Endodermal cell (in vitro differentiated cells): ENCODE data around the gene KLK1. TPM values are rescaled to one million over a fixed set of nuclear protein-coding genes. Genes with fewer than 3 reads are reported as not detected.

Experiments used
- DNase-seq: peaks from one replicate; pipeline ENCODE4 v3.0.0-alpha.2; 2017
- H3K27ac ChIP-seq: 2 replicates; pipeline ENCODE4 v1.5.1; 2013; ENCODE audit warnings: mild to moderate bottlenecking, low read depth, low read length, moderate library complexity
- H3K27me3 ChIP-seq: 2 replicates; pipeline ENCODE4 v1.6.1; 2013; ENCODE audit warnings: mild to moderate bottlenecking, low read length, moderate library complexity; ENCODE audit not compliant: insufficient read depth, control insufficient read depth, poor library complexity, severe bottlenecking
- H3K36me3 ChIP-seq: 2 replicates; pipeline ENCODE4 v1.7.0; 2013; ENCODE audit warnings: mild to moderate bottlenecking, low read length, moderate library complexity; ENCODE audit not compliant: control insufficient read depth, insufficient read depth
- H3K4me1 ChIP-seq: one replicate; pipeline ENCODE4 v1.7.0; 2013; ENCODE audit warnings: low read length; ENCODE audit not compliant: control insufficient read depth, insufficient read depth
- H3K4me3 ChIP-seq: 2 replicates; pipeline ENCODE4 v1.5.1; 2013; ENCODE audit warnings: mild to moderate bottlenecking, low read length, moderate library complexity
- H3K9ac ChIP-seq: 2 replicates; pipeline ENCODE4 v1.6.1; 2013; ENCODE audit warnings: mild to moderate bottlenecking, low read length, moderate library complexity; ENCODE audit not compliant: poor library complexity, severe bottlenecking; ENCODE audit errors: extremely low read depth
- H3K9me3 ChIP-seq: 2 replicates; pipeline ENCODE4 v1.6.1; 2013; ENCODE audit warnings: mild to moderate bottlenecking, low read length, moderate library complexity; ENCODE audit not compliant: control insufficient read depth
- H3K27ac Mint-ChIP-seq: 2 replicates; pipeline ENCODE4 v1.8.0; 2020; ENCODE audit warnings: mixed read lengths
- H3K27me3 Mint-ChIP-seq: 2 replicates; pipeline ENCODE4 v1.8.0; 2021; ENCODE audit warnings: mild to moderate bottlenecking, mixed read lengths; ENCODE audit not compliant: insufficient read depth
- H3K36me3 Mint-ChIP-seq: 2 replicates; pipeline ENCODE4 v1.8.0; 2020; ENCODE audit warnings: low read depth, mixed read lengths
- H3K4me1 Mint-ChIP-seq: 2 replicates; pipeline ENCODE4 v1.8.0; 2020; ENCODE audit warnings: mixed read lengths
- H3K4me3 Mint-ChIP-seq: 2 replicates; pipeline ENCODE4 v1.8.0; 2020; ENCODE audit warnings: mild to moderate bottlenecking, moderate library complexity, mixed read lengths
- H3K9me3 Mint-ChIP-seq: 2 replicates; pipeline ENCODE4 v1.8.0; 2020; ENCODE audit warnings: mild to moderate bottlenecking, mixed read lengths
- WGBS, 2 experiments: methylation state at CpG; one replicate each; pipeline versions ENCODE4 v1.1.5 to v1.1.7; 2013; ENCODE audit warnings: missing lambda C conversion rate in 2 of 2, mixed read lengths in 1 of 2; ENCODE audit not compliant: insufficient coverage in 1 of 2, insufficient read length in 1 of 2; 5-methylcytosine and 5-hydroxymethylcytosine counted together
- total RNA-seq, 2 donors: library from RNA; stranded (reverse); fragmentation: NEBNext Ultra II Directional in 1 of 2; extraction: Animal tissue kit (Norgen Biotek cat#: 25700) in 1 of 2; gene quantifications; 2 replicates in 1 of 2; 3 replicates in 1 of 2; pipeline ENCODE4 v1.2.1, GENCODE V29; 2021
- TF ChIP-seq, protein P1 (sequence below): fragments of 200-600 bp; sonication (generic); conservative IDR thresholded peaks from 2 replicates; pipeline ENCODE4 v1.5.0; 2021; ENCODE audit warnings: antibody characterized with exemption, mild to moderate bottlenecking

The KLK1 gene
- total RNA-seq, 2 donors from 2014 or later, result 0.75 to 0.82 TPM

DNA sequence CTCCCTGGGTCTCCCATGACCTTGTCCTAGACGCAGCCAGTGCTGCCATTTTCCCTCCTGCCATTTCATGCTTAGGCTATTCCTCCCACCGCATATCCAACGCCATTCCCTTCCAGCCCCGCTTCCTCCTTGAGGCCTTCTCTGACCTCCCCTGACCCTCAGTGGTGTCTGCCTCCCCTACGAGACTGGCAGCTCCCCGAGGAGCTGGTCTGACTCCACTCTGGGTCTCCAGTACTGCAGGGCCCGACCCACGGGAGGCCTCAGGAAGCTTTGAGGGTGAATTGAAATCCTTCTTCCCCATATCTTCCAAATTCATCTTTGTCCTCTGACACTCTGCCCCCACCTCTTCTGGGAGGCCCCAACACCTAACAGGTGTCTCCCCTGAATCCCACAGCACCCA, 9.1 kb upstream of the KLK1 start:
- no peaks in the 10 kb centered on the region for H3K9me3 Mint-ChIP-seq
- no peaks in the 10 kb centered on the region for H3K4me1 Mint-ChIP-seq
- Histone ChIP-seq H3K27ac (no peak overlapping the region), H3K4me1 (no peaks in the 10 kb centered on the region), H3K36me3 (no peaks in the 10 kb centered on the region), H3K27me3 (peaks cover 26% of the 10 kb centered on the region), H3K9ac (no peak overlapping the region), H3K4me3 (no peak overlapping the region), H3K9me3 (no peaks in the 10 kb centered on the region)
- H3K4me3 Mint-ChIP-seq, result no peak overlapping the region
- TF ChIP-seq, protein P1, sequence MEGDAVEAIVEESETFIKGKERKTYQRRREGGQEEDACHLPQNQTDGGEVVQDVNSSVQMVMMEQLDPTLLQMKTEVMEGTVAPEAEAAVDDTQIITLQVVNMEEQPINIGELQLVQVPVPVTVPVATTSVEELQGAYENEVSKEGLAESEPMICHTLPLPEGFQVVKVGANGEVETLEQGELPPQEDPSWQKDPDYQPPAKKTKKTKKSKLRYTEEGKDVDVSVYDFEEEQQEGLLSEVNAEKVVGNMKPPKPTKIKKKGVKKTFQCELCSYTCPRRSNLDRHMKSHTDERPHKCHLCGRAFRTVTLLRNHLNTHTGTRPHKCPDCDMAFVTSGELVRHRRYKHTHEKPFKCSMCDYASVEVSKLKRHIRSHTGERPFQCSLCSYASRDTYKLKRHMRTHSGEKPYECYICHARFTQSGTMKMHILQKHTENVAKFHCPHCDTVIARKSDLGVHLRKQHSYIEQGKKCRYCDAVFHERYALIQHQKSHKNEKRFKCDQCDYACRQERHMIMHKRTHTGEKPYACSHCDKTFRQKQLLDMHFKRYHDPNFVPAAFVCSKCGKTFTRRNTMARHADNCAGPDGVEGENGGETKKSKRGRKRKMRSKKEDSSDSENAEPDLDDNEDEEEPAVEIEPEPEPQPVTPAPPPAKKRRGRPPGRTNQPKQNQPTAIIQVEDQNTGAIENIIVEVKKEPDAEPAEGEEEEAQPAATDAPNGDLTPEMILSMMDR, result no peak
- peaks cover 70% of the 10 kb centered on the region for H3K27me3 Mint-ChIP-seq
- no peak for DNase-seq
- 85 to 91% methylated on average over 7 to 8 of the region's 8 CpGs for WGBS, 2 experiments
- H3K36me3 Mint-ChIP-seq, result no peaks in the 10 kb centered on the region
- H3K27ac Mint-ChIP-seq, result no peak overlapping the region

DNA sequence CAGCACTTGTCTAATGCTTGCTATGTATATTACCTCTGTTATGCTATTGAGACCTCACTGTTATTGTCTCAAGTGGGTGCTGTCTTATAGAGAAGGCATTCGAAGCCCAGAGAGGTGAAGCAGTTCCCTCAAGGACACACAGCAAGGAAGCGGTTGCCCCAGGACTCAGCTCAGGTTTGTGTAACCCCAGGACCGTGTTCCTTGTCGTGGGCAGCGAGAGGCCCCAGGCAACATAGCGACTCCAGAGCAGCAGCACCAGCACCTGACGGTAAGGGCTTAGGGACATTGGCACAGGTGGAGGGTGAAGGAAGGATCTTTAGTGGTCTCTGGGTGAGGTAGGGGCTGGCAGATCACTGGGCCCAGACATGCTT, 7.4 kb upstream of the KLK1 start:
- TF ChIP-seq, protein P1, result no peak
- Mint-ChIP-seq H3K27ac (no peak overlapping the region), H3K4me1 (no peaks in the 10 kb centered on the region), H3K4me3 (no peak overlapping the region), H3K27me3 (peaks cover 67% of the 10 kb centered on the region), H3K36me3 (no peaks in the 10 kb centered on the region), H3K9me3 (no peaks in the 10 kb centered on the region)
- no peaks in the 10 kb centered on the region for H3K9me3 ChIP-seq
- WGBS, 2 experiments, result 67 to 72% methylated on average over 7 of the region's 7 CpGs
- no peaks in the 10 kb centered on the region for H3K36me3 ChIP-seq
- DNase-seq, result no peak
- no peaks in the 10 kb centered on the region for H3K4me1 ChIP-seq
- no peak overlapping the region for H3K4me3 ChIP-seq
- no peak overlapping the region for H3K9ac ChIP-seq
- no peak overlapping the region for H3K27ac ChIP-seq
- H3K27me3 ChIP-seq, result peaks cover 12% of the 10 kb centered on the region

DNA sequence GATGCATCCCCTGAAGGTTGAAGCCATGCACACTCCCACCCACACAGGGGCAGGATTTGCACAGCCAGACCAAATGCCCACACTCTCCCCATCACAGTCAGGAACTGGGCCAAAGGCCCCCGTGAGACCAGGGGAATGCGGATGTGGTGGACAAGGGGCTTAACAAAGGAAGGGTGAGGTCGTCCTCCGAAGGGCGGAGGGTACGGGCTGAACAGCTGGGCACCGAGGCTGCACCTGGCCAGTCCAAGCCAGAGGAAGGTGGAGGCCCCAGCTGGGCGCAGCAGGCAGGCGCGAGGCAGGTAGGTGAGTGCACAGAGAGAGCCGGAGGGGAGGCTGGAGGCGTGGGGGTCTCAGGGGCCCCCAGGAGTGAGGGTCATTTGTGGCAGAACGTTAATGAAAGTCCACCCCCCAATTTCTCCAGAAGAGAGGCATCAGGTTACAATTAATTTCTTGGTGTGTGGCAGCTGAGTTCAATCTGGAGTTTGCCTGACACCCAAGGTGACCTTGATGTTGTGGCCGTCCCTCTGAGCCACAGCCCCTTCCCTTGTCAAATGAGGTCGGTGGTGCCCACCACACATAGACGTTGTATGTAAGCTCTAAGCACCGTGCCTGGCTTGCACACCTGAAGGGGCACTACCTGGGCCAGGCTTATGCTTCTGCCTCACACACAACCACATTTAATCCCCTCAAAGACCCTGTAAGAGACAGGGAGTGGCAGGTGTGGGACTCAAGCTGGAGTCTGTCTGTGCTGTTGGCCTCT, 6.9 kb upstream of the KLK1 start:
- peaks cover 8% of the 10 kb centered on the region for H3K27me3 ChIP-seq
- no peak overlapping the region for H3K9ac ChIP-seq
- TF ChIP-seq, protein P1, result no peak
- WGBS, 2 experiments, result 53 to 76% methylated on average over 2 to 17 of the region's 17 CpGs
- DNase-seq, result no peak
- no peak overlapping the region for H3K27ac Mint-ChIP-seq
- no peak overlapping the region for H3K27ac ChIP-seq
- no peak overlapping the region for H3K4me3 Mint-ChIP-seq
- no peaks in the 10 kb centered on the region for H3K4me1 Mint-ChIP-seq
- peaks cover 69% of the 10 kb centered on the region for H3K27me3 Mint-ChIP-seq
- no peaks in the 10 kb centered on the region for H3K4me1 ChIP-seq
- no peaks in the 10 kb centered on the region for H3K36me3 ChIP-seq
- no peaks in the 10 kb centered on the region for H3K9me3 ChIP-seq
- no peaks in the 10 kb centered on the region for H3K9me3 Mint-ChIP-seq
- H3K4me3 ChIP-seq, result no peak overlapping the region
- no peaks in the 10 kb centered on the region for H3K36me3 Mint-ChIP-seq
